HG03196 (cell line): ENCODE measurements around the gene PELI1.
A peak's percentile ranks its signal among the peaks of the same experiment; 100 is the strongest.

Source experiments
- ATAC-seq: cut with Tn5 transposase; IDR thresholded peaks from one replicate; pipeline ENCODE4 v1.9.1; 2021; ENCODE audit not compliant: unreplicated experiment

The PELI1 gene

DNA sequence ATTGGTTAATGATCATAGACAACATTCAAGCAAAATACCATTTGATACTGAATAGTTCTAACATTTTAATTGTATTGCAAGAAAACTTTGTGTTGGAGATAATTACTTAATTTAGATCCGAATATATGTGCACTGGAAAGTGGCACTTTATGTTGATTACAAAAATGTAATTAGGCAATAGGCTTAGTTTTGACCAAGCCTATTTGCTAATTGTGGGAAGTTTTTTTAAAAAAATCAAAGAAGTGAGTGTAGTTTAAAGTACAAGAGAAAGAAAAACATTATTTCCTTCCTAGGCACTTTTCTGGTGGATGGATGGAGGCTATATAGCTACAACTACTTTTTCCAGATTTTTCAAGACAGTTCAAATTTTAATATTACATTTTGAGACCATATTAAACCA lies 18.3 kb upstream of the PELI1 start:
- no peak for ATAC-seq

GRCh38 chr2:64157792-64158191 lies 13.6 kb upstream of the PELI1 start:
- no peak for ATAC-seq

GRCh38 chr2:64153811-64154210 lies 9.6 kb upstream of the PELI1 start:
- no peak for ATAC-seq

- ATAC-seq: no peak
These were observed 7.3 kb upstream of the PELI1 start for GRCh38 chr2:64151476-64151875.

DNA sequence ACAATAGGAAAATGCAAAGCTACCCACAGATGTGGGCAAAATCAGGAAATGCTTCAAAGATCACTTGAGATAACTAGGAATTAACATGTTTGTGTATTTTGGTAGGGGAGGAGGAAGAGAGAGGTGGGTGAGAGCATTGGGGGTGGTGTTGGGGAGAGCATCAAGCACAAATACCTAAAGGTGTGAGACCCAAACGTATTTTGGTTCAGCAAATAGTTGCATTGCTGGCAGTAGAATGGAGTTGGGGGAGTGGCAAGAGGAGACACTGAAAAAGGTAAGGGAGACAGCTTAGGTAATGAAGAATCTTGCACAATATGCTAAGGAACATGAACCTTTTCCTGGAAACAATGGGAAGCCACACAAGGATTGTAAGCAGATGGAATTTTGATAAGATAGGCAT lies 1.5 kb upstream of the PELI1 start:
- ATAC-seq: no peak

GRCh38 chr2:64145119-64145518 lies 899 bp upstream of the PELI1 start:
- no peak for ATAC-seq

GRCh38 chr2:64143169-64144056 lies 807 bp downstream of the PELI1 start:
- peak; percentile 18 for ATAC-seq

- ATAC-seq: no peak
These were observed 1.5 kb downstream of the PELI1 start for GRCh38 chr2:64142741-64143168.

DNA sequence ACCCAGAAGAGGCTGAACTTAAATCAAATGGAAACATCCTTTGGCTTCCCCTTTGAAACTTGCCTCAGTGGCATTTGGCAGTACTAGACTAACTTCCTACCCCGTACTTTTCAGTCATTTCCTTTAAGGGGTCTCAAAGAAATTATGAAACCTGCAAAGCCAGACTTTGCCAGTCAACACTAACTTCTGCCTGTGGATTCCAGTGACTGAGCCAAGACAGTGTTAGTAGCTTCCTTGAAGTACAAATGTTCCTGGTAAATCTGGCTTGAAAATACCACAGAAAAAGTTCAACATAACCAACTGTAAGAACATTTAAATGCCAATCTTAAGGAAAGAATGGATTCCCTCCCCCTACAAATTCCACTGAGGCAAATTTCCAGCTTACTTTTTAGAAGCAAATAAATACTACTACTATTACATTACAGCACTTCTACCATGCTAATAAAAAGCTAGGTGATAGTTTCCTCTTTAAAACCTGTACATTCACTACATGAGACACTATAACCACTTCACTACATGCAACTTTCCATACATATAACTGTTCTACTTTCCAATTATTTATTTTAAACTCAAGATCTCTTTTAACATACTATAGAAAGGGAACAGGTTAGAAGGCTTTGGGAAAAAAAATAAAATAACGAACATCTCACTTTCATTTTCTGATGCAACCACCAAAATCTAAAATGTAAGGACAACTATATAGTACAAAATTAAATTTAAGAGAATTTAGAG lies 2.4 kb downstream of the PELI1 start:
- no peak for ATAC-seq

- ATAC-seq: no peak
These were observed 3.5 kb downstream of the PELI1 start for GRCh38 chr2:64140665-64141200.

DNA sequence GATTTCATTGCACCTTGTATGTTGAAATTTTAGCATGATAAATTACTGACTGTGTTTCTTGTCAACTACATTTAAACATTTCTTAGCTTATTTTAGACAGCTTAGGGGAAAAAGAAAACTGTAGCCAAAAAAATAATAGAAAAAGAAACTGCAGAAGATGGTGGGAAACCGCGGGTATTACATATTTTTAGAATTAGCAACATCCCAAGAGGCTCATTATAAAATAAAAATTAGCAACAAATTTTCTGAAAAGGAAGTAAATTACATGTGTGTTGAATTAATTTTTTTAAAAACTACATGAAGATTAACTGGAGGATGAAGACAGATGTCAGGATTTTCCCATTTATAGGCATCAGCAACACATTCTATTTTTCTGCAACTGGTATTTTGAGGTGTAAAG lies 4.3 kb downstream of the PELI1 start:
- no peak for ATAC-seq

GRCh38 chr2:64137996-64138395 lies 6.2 kb downstream of the PELI1 start:
- no peak for ATAC-seq

DNA sequence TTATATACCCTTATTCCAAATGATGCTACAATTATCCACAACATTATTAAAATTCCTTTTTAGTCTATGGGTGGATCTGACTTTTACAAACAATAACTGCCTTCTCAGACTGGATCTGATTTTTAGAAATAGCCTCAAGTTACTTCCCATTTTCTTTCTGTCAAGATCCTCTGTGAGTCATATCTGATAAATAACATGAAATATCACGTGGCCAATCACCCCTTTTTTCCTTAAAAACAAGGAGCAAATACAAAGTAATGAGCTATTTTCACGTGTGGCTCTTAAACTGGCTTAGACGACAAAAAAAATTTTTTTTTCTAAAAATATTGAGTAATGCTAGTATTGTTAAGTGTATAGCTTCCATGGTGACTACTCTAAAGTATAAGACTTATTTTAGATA lies 6.7 kb downstream of the PELI1 start:
- ATAC-seq: no peak

- ATAC-seq: no peak
These were observed 8.8 kb downstream of the PELI1 start for GRCh38 chr2:64135421-64135820.

- no peak for ATAC-seq
These were observed 9.4 kb downstream of the PELI1 start for GRCh38 chr2:64134813-64135212.

DNA sequence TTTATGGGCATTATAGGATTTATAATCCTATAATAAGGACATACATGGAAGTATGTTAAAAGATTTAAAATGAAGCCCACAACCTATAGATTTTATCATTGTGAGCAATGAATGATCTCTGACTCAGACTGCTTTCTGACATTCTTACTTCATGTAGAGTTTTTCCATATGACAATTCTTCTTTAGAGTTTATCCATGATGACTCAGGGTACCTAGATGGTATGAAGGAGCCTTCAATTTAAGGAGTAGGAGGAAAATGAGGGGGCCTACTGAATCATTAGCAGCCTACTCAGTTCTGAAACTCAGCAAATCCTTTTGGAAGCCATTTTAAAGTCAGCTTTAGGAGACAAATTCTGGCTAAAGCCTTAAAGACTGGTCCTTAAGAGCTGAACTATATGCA lies 10.4 kb downstream of the PELI1 start:
- ATAC-seq: no peak

GRCh38 chr2:64133354-64133753 lies 10.9 kb downstream of the PELI1 start:
- no peak for ATAC-seq

DNA sequence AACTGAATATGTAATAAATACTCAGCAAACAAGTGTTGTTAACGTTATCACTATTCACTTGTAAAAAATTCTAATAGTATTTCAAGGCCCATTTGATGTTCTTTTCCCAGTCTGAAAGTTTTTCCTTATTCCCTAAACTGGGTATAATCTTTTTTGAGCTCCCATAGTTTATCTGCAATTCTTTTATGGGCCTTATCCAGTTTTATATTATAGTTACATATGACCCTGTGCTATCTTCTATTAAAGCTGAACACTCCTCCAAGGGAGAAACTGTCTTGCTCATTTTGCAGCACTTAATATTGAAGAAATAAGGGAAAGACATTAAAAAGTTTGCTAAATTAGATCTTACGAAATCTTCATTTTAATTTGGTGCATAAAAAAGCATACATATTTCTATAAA lies 13.9 kb downstream of the PELI1 start:
- no peak for ATAC-seq

- ATAC-seq: no peak
These were observed 15.3 kb downstream of the PELI1 start for GRCh38 chr2:64128943-64129391.

DNA sequence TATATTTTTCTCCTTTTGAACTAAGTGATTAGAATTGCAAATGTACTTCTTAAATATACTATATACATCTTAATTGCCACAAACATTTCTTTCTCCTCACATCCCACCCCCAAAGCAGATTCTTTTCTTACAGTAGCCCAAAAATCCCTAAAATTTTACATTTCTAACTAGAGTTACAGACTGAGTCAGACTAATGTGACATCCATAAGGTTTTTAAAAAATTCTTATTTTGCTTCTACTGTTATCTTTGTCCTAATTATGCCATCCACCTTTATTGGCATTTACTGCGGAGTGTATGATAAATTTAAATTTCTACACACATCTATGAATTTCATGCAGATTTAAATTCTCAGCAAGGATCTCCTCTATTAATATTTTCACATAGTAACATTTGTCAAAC lies 15.8 kb downstream of the PELI1 start:
- ATAC-seq: no peak

GRCh38 chr2:64127119-64127518 lies 17.1 kb downstream of the PELI1 start:
- no peak for ATAC-seq

- ATAC-seq: no peak
These were observed 17.6 kb downstream of the PELI1 start for GRCh38 chr2:64126601-64127000.
